Activated T-helper 1 cell treated with anti-CD3 and anti-CD28 coated beads, Interleukin-12 subunit alpha, Interleukin-12 subunit beta, Interleukin-2, Interleukin-4 antibody, amounts not matched to agents 30 ng/mL and 10 ng/mL and 1 ng/mL, durations not matched to agents 14 hours and 24 hours and 36 hours (primary cell): ENCODE data around the gene GID4. TPM values are rescaled to one million over a fixed set of nuclear protein-coding genes. Genes with fewer than 3 reads are reported as not detected.
"Not testable (repeated sequence)": the region's sequence is repeated elsewhere in the genome, so short reads cannot be mapped to it uniquely, and the experiment has no call there.

Source experiments
- DNase-seq: peaks from one replicate; pipeline ENCODE4 v3.0.0; 2021; ENCODE audit warnings: low spot score
- H3K27ac Mint-ChIP-seq: one replicate; pipeline ENCODE4 v1.8.0; 2021; ENCODE audit warnings: mild to moderate bottlenecking, mixed read lengths
- H3K27me3 Mint-ChIP-seq: one replicate; pipeline ENCODE4 v1.8.0; 2022; ENCODE audit warnings: mild to moderate bottlenecking, moderate library complexity, mixed read lengths; ENCODE audit not compliant: insufficient read depth
- H3K36me3 Mint-ChIP-seq: one replicate; pipeline ENCODE4 v1.8.0; 2021; ENCODE audit warnings: low read depth, mixed read lengths
- H3K4me1 Mint-ChIP-seq: one replicate; pipeline ENCODE4 v1.8.0; 2021; ENCODE audit warnings: low read depth, mixed read lengths
- H3K4me3 Mint-ChIP-seq: one replicate; pipeline ENCODE4 v1.8.0; 2021; ENCODE audit warnings: mild to moderate bottlenecking, moderate library complexity, mixed read lengths
- H3K9me3 Mint-ChIP-seq: one replicate; pipeline ENCODE4 v1.8.0; 2021; ENCODE audit warnings: mixed read lengths
- intact Hi-C: fragments of 100-400 bp; cut with micrococcal nuclease; formaldehyde crosslinking; loops from one replicate; pipeline ENCODE4 v1.15.1; 2024
- total RNA-seq: library from RNA; stranded (reverse); gene quantifications from 2 replicates; pipeline ENCODE4 v1.2.3, GENCODE V29; 2022

Gene GID4
- total RNA-seq, result 9.6 and 10.0 TPM in 2 replicates

GRCh38 chr17:18038861-18039534, at the start of gene GID4, which contains the start of gene ATPAF2:
GID4 (plus strand) TSS chr17:18039408; CDS start chr17:18039465, 57 bp downstream.
ATPAF2 (minus strand) TSS chr17:18039168; CDS start chr17:18039013, 155 bp downstream.
- intact Hi-C loops, result loop anchor here (1.0 to 10.0 kb wide), 13 partner anchors 49 to 1502 kb away; partner anchors contain the start of genes ALKBH5, DRC3, LLGL1 and PEMT
- Mint-ChIP-seq H3K4me3 (peak within 1 kb of the TSS; percentile 100), H3K27me3 (no peaks in the 10 kb centered on the region), H3K9me3 (no peaks in the 10 kb centered on the region), H3K36me3 (peaks cover 7% of the 10 kb centered on the region), H3K4me1 (peaks cover 43% of the 10 kb centered on the region), H3K27ac (peak within 1 kb of the TSS; percentile 99)
- DNase-seq, result peak; percentile 100

- H3K27me3 Mint-ChIP-seq, result no peaks in the 10 kb centered on the region
- H3K27ac Mint-ChIP-seq, result no peak overlapping the region
- DNase-seq, result no peak
- no peak overlapping the region for H3K4me3 Mint-ChIP-seq
- intact Hi-C loops, result no loop called here
- H3K4me1 Mint-ChIP-seq, result no peaks in the 10 kb centered on the region
- H3K36me3 Mint-ChIP-seq, result no peaks in the 10 kb centered on the region
- no peaks in the 10 kb centered on the region for H3K9me3 Mint-ChIP-seq
These were observed 49.6 kb upstream of the GID4 start for GRCh38 chr17:17989618-17990017.

GRCh38 chr17:17990282-17990681, 48.9 kb upstream of the GID4 start:
- intact Hi-C loops, result no loop called here
- Mint-ChIP-seq H3K27me3 (no peaks in the 10 kb centered on the region), H3K4me3 (no peak overlapping the region), H3K36me3 (no peaks in the 10 kb centered on the region), H3K4me1 (no peaks in the 10 kb centered on the region), H3K9me3 (no peaks in the 10 kb centered on the region), H3K27ac (no peak overlapping the region)
- no peak for DNase-seq

GRCh38 chr17:17993366-17993765, 45.8 kb upstream of the GID4 start:
- Mint-ChIP-seq H3K27me3 (no peaks in the 10 kb centered on the region), H3K27ac (no peak overlapping the region), H3K9me3 (no peaks in the 10 kb centered on the region), H3K4me3 (no peak overlapping the region), H3K4me1 (no peaks in the 10 kb centered on the region), H3K36me3 (no peaks in the 10 kb centered on the region)
- intact Hi-C loops, result no loop called here
- no peak for DNase-seq

- H3K36me3 Mint-ChIP-seq, result no peaks in the 10 kb centered on the region
- intact Hi-C loops, result loop anchor here (1.0 kb wide), 1 partner anchor 39 kb away; no protein-coding TSS in a partner anchor
These were observed 45.4 kb upstream of the GID4 start for GRCh38 chr17:17993852-17994251.

GRCh38 chr17:17994271-17995069, 44.7 kb upstream of the GID4 start:
- Mint-ChIP-seq H3K4me1 (no peaks in the 10 kb centered on the region), H3K27ac (no peak overlapping the region), H3K9me3 (no peaks in the 10 kb centered on the region), H3K4me3 (no peak overlapping the region), H3K36me3 (no peaks in the 10 kb centered on the region), H3K27me3 (no peaks in the 10 kb centered on the region)
- DNase-seq, result no peak
- intact Hi-C loops, result loop anchor here (1.0 kb wide), 1 partner anchor 39 kb away; no protein-coding TSS in a partner anchor

More at GRCh38 chr17:17993852-17994251, 45.4 kb upstream of the GID4 start:
- no peak for DNase-seq
- Mint-ChIP-seq H3K4me3 (no peak overlapping the region), H3K4me1 (no peaks in the 10 kb centered on the region), H3K27ac (no peak overlapping the region), H3K9me3 (no peaks in the 10 kb centered on the region), H3K27me3 (no peaks in the 10 kb centered on the region)

- H3K36me3 Mint-ChIP-seq, H3K27ac Mint-ChIP-seq, H3K27me3 Mint-ChIP-seq, H3K4me1 Mint-ChIP-seq, H3K4me3 Mint-ChIP-seq, H3K9me3 Mint-ChIP-seq, intact Hi-C loops, DNase-seq: not testable (repeated sequence)
These were observed 43.3 kb upstream of the GID4 start for GRCh38 chr17:17995887-17996286.

- Mint-ChIP-seq H3K36me3 (no peaks in the 10 kb centered on the region), H3K4me1 (no peaks in the 10 kb centered on the region), H3K9me3 (no peaks in the 10 kb centered on the region), H3K4me3 (no peak overlapping the region), H3K27me3 (no peaks in the 10 kb centered on the region), H3K27ac (no peak overlapping the region)
- DNase-seq, result no peak
- intact Hi-C loops, result no loop called here
These were observed 40.3 kb upstream of the GID4 start for GRCh38 chr17:17998934-17999333.

GRCh38 chr17:17999364-18000029, 39.7 kb upstream of the GID4 start:
- H3K4me3 Mint-ChIP-seq, result no peak overlapping the region
- H3K4me1 Mint-ChIP-seq, result no peaks in the 10 kb centered on the region
- intact Hi-C loops, result no loop called here
- H3K36me3 Mint-ChIP-seq, result no peaks in the 10 kb centered on the region
- H3K27me3 Mint-ChIP-seq, result no peaks in the 10 kb centered on the region
- H3K27ac Mint-ChIP-seq, result no peak overlapping the region
- H3K9me3 Mint-ChIP-seq, result no peaks in the 10 kb centered on the region
- no peak for DNase-seq

GRCh38 chr17:18000030-18000408, 39.2 kb upstream of the GID4 start:
- intact Hi-C loops, result no loop called here
- H3K4me3 Mint-ChIP-seq, result no peak overlapping the region

GRCh38 chr17:18002171-18002570, 37.0 kb upstream of the GID4 start:
- Mint-ChIP-seq H3K9me3 (no peaks in the 10 kb centered on the region), H3K36me3 (no peaks in the 10 kb centered on the region), H3K4me1 (no peaks in the 10 kb centered on the region), H3K27ac (no peak overlapping the region), H3K27me3 (no peaks in the 10 kb centered on the region), H3K4me3 (no peak overlapping the region)
- intact Hi-C loops, result no loop called here
- DNase-seq, result no peak

More at GRCh38 chr17:18000030-18000408, 39.2 kb upstream of the GID4 start:
- H3K4me1 Mint-ChIP-seq, result no peaks in the 10 kb centered on the region
- no peak overlapping the region for H3K27ac Mint-ChIP-seq
- DNase-seq, result no peak
- H3K27me3 Mint-ChIP-seq, result no peaks in the 10 kb centered on the region
- H3K36me3 Mint-ChIP-seq, result no peaks in the 10 kb centered on the region
- H3K9me3 Mint-ChIP-seq, result no peaks in the 10 kb centered on the region

- no peak for DNase-seq
- H3K27ac Mint-ChIP-seq, result no peak overlapping the region
- no peaks in the 10 kb centered on the region for H3K4me1 Mint-ChIP-seq
- no peak overlapping the region for H3K4me3 Mint-ChIP-seq
- no peaks in the 10 kb centered on the region for H3K9me3 Mint-ChIP-seq
- peaks cover 5% of the 10 kb centered on the region for H3K36me3 Mint-ChIP-seq
- intact Hi-C loops, result no loop called here
- H3K27me3 Mint-ChIP-seq, result no peaks in the 10 kb centered on the region
These were observed 34.9 kb upstream of the GID4 start for GRCh38 chr17:18004345-18004744.

- Mint-ChIP-seq H3K4me3 (no peak overlapping the region), H3K9me3 (no peaks in the 10 kb centered on the region), H3K27me3 (no peaks in the 10 kb centered on the region), H3K4me1 (no peaks in the 10 kb centered on the region), H3K36me3 (peaks cover 5% of the 10 kb centered on the region), H3K27ac (no peak overlapping the region)
- intact Hi-C loops, result no loop called here
- no peak for DNase-seq
These were observed 34.3 kb upstream of the GID4 start for GRCh38 chr17:18004884-18005305.
